ENCODE results near the gene RPS10.
"Not testable (repeated sequence)": the region's sequence is repeated elsewhere in the genome, so short reads cannot be mapped to it uniquely, and the experiment has no call there.

The RPS10 gene

GRCh38 chr6:34391786-34392496, 33.9 kb downstream of the RPS10 start:
- peak; percentile 51 for DNase-seq

GRCh38 chr6:34391473-34391785, 34.4 kb downstream of the RPS10 start:
- DNase-seq, result no peak

- peak; percentile 73 for DNase-seq
Observed at GRCh38 chr6:34390531-34391472, 35.1 kb downstream of the RPS10 start.

GRCh38 chr6:34389034-34389433, 36.8 kb downstream of the RPS10 start:
- no peak for DNase-seq

- no peak for DNase-seq
Observed at GRCh38 chr6:34388421-34388820, 37.4 kb downstream of the RPS10 start.

- no peak for DNase-seq
Observed at GRCh38 chr6:34386316-34387137, 39.3 kb downstream of the RPS10 start.

GRCh38 chr6:34385793-34386195, 40.1 kb downstream of the RPS10 start:
- no peak for DNase-seq

- no peak for DNase-seq
Observed at GRCh38 chr6:34384321-34385153, 41.3 kb downstream of the RPS10 start.

- DNase-seq, result no peak
Observed at GRCh38 chr6:34383656-34384320, 42.1 kb downstream of the RPS10 start.

- no peak for DNase-seq
Observed at GRCh38 chr6:34383161-34383631, 42.7 kb downstream of the RPS10 start.

GRCh38 chr6:34381081-34381480, 44.8 kb downstream of the RPS10 start:
- DNase-seq, result no peak

- DNase-seq, result no peak
Observed at GRCh38 chr6:34378470-34378869, 47.4 kb downstream of the RPS10 start.

GRCh38 chr6:34377984-34378383, 47.9 kb downstream of the RPS10 start:
- DNase-seq, result no peak

- not testable (repeated sequence) for DNase-seq
Observed at GRCh38 chr6:34377571-34377970, 48.3 kb downstream of the RPS10 start.

- no peak for DNase-seq
Observed at GRCh38 chr6:34375833-34376232, 50.0 kb downstream of the RPS10 start.

- no peak for DNase-seq
Observed at GRCh38 chr6:34374508-34374907, 51.4 kb downstream of the RPS10 start.

- DNase-seq, result no peak
Observed at GRCh38 chr6:34374069-34374468, 51.8 kb downstream of the RPS10 start.

GRCh38 chr6:34373511-34373910, 52.4 kb downstream of the RPS10 start:
- no peak for DNase-seq

GRCh38 chr6:34371865-34372264, 54.0 kb downstream of the RPS10 start:
- not testable (repeated sequence) for DNase-seq

GRCh38 chr6:34370361-34370760, 55.5 kb downstream of the RPS10 start:
- DNase-seq, result no peak

- no peak for DNase-seq
Observed at GRCh38 chr6:34369385-34369784, 56.5 kb downstream of the RPS10 start.

Measured in DMS 273 treated with DMSO at 0.1 percent for 48 hours (cell line).